ENCODE measurements around the gene SLC39A11.

Gene SLC39A11

DNA sequence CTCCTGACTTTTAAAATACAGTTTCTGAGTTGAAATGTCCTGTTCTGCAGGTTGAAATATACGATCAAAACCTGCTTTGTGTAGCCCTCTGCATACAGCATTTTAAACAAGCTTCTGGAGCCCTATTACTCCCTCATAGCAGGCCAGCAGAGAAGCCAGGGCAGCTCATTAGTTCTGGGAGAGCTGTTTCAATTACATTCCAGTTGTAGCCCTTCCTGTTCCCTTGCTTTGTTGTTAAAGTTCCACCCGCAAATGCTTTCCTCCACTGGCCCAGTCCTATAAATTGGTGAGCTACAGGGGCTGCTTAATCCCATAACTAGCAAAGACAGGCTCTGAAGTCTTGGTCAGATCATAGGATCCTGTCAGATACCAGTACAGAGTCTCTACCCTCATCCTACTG is 162.5 kb downstream of the SLC39A11 start:
- no peaks in the 10 kb centered on the region for H3K27me3 ChIP-seq (replicated peaks; ENCODE audit: control insufficient read depth, insufficient read depth, low read length)
- no peak overlapping the region for H3K4me3 ChIP-seq (replicated peaks; ENCODE audit: low read depth, low read length)
- no peak for DNase-seq (ENCODE audit: extremely low read depth, insufficient read length)
- TF ChIP-seq, protein P1, sequence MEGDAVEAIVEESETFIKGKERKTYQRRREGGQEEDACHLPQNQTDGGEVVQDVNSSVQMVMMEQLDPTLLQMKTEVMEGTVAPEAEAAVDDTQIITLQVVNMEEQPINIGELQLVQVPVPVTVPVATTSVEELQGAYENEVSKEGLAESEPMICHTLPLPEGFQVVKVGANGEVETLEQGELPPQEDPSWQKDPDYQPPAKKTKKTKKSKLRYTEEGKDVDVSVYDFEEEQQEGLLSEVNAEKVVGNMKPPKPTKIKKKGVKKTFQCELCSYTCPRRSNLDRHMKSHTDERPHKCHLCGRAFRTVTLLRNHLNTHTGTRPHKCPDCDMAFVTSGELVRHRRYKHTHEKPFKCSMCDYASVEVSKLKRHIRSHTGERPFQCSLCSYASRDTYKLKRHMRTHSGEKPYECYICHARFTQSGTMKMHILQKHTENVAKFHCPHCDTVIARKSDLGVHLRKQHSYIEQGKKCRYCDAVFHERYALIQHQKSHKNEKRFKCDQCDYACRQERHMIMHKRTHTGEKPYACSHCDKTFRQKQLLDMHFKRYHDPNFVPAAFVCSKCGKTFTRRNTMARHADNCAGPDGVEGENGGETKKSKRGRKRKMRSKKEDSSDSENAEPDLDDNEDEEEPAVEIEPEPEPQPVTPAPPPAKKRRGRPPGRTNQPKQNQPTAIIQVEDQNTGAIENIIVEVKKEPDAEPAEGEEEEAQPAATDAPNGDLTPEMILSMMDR (IDR thresholded peaks at IDR 0.05; ENCODE audit: insufficient read depth, low read length, poor library complexity, severe bottlenecking): no peak
- no peaks in the 10 kb centered on the region for H3K36me3 ChIP-seq (ENCODE audit: control insufficient read depth, insufficient read depth, low read length)

DNA sequence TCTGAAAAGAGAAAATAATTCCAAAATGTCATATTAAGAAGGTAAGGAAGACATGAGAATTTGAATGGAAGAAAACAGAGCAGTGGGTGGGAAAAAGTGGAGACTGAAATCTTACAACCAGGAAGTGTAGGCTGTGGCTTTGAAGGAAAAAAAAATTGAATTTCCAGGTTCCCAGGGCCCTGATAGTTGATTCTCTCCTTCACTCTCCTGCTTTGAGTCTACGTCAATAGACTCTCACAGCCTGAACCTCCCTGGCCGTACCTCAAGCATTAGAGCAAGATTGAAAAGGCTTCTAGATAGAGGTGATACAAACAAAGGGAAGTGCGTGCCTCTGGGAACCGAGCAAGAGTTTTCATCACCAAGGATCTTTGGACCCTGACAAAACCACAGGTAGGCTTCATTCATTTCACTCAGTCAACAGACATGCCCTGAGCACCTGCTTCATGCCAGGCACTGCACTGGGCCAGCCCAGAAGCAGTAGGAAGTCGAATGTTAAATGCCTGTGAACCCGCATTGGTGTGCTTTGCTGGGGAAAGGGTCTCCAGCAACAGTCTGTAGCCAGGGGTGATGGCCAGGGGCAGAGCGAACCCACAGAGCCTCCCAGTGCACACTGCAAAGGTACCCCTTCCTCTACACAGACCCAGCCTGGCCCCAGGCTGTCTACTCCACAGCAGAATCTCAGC is 163.9 kb downstream of the SLC39A11 start:
- TF ChIP-seq, protein P1 (IDR thresholded peaks at IDR 0.05; ENCODE audit: insufficient read depth, low read length, poor library complexity, severe bottlenecking): no peak
- DNase-seq (ENCODE audit: extremely low read depth, insufficient read length): no peak
- Histone ChIP-seq H3K36me3 (ENCODE audit: control insufficient read depth, insufficient read depth, low read length) (no peaks in the 10 kb centered on the region), H3K4me3 (replicated peaks; ENCODE audit: low read depth, low read length) (no peak overlapping the region), H3K27me3 (replicated peaks; ENCODE audit: control insufficient read depth, insufficient read depth, low read length) (no peaks in the 10 kb centered on the region)

DNA sequence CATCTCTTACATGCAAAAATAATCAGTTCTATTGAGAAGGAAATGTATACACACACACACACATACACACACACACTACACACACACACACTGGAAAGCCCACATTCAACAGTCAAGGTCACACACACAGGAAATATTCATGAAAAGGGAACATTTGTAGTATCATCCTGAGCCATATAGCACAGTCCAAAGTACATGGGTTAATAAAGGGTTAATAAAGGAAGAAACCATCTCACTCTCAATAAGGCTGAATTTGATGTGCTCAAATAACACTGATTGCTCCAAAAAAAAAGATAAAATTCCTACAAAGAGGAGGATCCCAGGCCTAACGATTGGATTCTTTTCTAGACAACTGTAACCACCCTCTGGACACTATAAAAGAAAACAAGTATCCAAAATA is 164.7 kb downstream of the SLC39A11 start:
- no peaks in the 10 kb centered on the region for H3K36me3 ChIP-seq (ENCODE audit: control insufficient read depth, insufficient read depth, low read length)
- TF ChIP-seq, protein P1 (IDR thresholded peaks at IDR 0.05; ENCODE audit: insufficient read depth, low read length, poor library complexity, severe bottlenecking): no peak
- no peaks in the 10 kb centered on the region for H3K27me3 ChIP-seq (replicated peaks; ENCODE audit: control insufficient read depth, insufficient read depth, low read length)
- no peak overlapping the region for H3K4me3 ChIP-seq (replicated peaks; ENCODE audit: low read depth, low read length)
- DNase-seq (ENCODE audit: extremely low read depth, insufficient read length): no peak

DNA sequence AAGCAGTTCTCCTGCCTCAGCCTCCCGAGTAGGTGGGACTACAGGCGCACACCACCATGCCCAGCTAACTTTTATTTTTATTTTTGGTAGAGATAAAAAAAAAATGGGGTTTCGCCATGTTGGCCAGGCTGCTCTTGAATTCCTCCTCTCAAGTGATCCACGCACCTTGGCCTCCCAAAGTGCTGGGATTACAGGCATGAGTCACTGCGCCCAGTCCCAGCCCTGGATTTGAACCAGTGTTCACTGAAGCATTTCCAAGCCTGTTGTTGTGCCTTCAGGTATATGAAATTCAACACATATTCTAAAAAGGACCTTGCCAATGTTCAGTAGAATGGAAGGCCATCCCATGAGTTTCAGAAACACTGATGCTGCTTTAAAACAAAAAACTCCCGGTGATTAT is 165.3 kb downstream of the SLC39A11 start:
- DNase-seq (ENCODE audit: extremely low read depth, insufficient read length): no peak
- no peak overlapping the region for H3K4me3 ChIP-seq (replicated peaks; ENCODE audit: low read depth, low read length)
- H3K27me3 ChIP-seq (replicated peaks; ENCODE audit: control insufficient read depth, insufficient read depth, low read length): no peaks in the 10 kb centered on the region
- TF ChIP-seq, protein P1 (IDR thresholded peaks at IDR 0.05; ENCODE audit: insufficient read depth, low read length, poor library complexity, severe bottlenecking): no peak
- H3K36me3 ChIP-seq (ENCODE audit: control insufficient read depth, insufficient read depth, low read length): no peaks in the 10 kb centered on the region

DNA sequence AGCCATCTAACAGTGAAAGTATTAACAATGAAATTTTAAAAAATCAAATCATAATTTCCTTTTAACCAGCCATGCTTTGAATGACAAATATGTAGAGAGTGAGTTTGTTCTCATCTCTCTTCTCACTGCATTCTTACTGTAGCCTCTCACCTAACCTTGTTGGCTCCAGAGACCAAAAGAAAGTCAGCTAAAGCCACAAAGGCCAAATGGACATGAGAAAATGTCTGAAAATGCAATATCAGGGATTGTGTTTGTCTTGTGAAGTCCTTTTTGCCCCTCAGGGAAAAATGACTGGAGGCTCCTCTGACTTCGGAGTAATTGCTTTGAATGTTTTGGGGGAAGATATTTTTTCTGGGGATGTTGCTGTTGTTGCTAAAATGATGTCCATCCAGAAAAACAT is 166.3 kb downstream of the SLC39A11 start:
- TF ChIP-seq, protein P1 (IDR thresholded peaks at IDR 0.05; ENCODE audit: insufficient read depth, low read length, poor library complexity, severe bottlenecking): no peak

DNA sequence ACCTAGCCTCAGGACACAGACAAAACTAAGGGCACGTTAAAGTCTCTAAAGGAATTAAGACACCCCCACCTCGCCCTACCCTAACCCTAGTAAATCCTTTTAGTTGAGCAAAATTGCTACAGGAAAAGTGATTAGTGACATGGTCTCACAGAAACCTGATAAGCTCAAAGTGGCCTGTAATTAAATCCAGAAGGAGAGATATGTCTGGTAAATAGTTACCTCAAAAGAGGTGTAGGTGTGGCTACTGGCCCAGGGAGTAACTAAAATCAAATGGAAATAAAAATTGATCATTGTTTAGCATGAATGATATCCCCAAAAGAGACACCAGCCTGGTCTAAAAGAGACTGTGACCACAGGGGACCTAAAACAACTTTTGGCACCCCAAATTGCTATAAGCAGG is 168.3 kb downstream of the SLC39A11 start:
- TF ChIP-seq, protein P1 (IDR thresholded peaks at IDR 0.05; ENCODE audit: insufficient read depth, low read length, poor library complexity, severe bottlenecking): no peak
- no peak for DNase-seq (ENCODE audit: extremely low read depth, insufficient read length)
- Histone ChIP-seq H3K27me3 (replicated peaks; ENCODE audit: control insufficient read depth, insufficient read depth, low read length) (no peaks in the 10 kb centered on the region), H3K4me3 (replicated peaks; ENCODE audit: low read depth, low read length) (no peak overlapping the region), H3K36me3 (ENCODE audit: control insufficient read depth, insufficient read depth, low read length) (no peaks in the 10 kb centered on the region)

More for the DNA sequence above, 166.3 kb downstream of the SLC39A11 start:
- Histone ChIP-seq H3K4me3 (replicated peaks; ENCODE audit: low read depth, low read length) (no peak overlapping the region), H3K36me3 (ENCODE audit: control insufficient read depth, insufficient read depth, low read length) (no peaks in the 10 kb centered on the region), H3K27me3 (replicated peaks; ENCODE audit: control insufficient read depth, insufficient read depth, low read length) (no peaks in the 10 kb centered on the region)
- DNase-seq (ENCODE audit: extremely low read depth, insufficient read length): no peak
